IPS-NIHi7 (cell line): ENCODE measurements around the gene IFIT2.
"Not testable (repeated sequence)": the region's sequence is repeated elsewhere in the genome, so short reads cannot be mapped to it uniquely, and the experiment has no call there.

Source experiments
- DNase-seq: peaks from one replicate; pipeline ENCODE4 v3.0.0; 2012; ENCODE audit warnings: mixed read lengths; ENCODE audit errors: extremely low spot score

Gene IFIT2

GRCh38 chr10:89301721-89302445 is at the start of gene IFIT2:
TSS of gene IFIT2 (plus strand) at chr10:89302046. CDS start at chr10:89302124, 78 bp downstream.
- no peak for DNase-seq

GRCh38 chr10:89252225-89252585 is 49.6 kb upstream of the IFIT2 start:
- DNase-seq: no peak

DNA sequence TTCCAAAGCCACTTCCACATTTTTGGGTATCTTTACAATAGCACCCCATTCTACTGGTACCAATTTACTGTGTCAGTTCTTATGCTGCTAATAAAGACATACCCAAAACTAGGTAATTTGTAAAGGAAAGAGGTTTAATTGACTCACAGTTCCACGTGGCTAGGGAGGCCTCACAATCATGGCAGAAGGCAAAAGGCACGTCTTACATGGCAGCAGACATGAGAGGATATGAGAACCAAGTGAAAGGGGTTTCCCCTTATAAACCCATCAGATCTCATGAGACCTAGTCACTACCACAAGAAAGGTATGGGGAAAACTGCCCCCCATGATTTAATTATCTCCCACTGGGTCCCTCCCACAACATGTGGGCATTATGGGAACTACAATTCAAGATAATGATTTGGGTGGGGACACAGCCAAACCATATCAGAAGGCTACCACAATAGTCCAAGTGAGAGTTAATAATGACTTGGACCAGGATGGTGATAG is 46.7 kb upstream of the IFIT2 start:
- not testable (repeated sequence) for DNase-seq

- no peak for DNase-seq
Measured at GRCh38 chr10:89255793-89256192, 46.1 kb upstream of the IFIT2 start.

DNA sequence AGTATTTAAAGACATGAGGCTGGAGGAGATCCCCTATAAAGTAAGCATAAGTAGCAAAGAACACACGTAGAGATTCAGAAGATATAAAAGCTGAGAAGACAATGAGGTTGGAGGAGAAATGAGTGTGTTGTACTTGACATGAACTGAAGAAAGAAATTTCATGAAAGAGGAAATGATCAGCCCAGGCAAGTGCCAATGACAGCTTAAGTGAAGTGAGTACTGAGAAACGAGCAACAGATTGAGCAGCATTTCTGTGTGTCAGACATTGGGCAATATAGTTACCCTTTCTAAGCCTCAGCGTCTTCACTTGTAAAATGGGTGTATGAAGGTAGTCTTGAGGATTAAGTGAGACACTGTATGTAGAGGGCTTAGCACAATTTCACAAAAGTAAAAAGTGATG is 45.5 kb upstream of the IFIT2 start:
- no peak for DNase-seq

GRCh38 chr10:89256962-89257361 is 44.9 kb upstream of the IFIT2 start:
- DNase-seq: no peak

GRCh38 chr10:89257581-89257980 is 44.3 kb upstream of the IFIT2 start:
- DNase-seq: no peak

- no peak for DNase-seq
Measured at GRCh38 chr10:89258881-89259280, 43.0 kb upstream of the IFIT2 start.

DNA sequence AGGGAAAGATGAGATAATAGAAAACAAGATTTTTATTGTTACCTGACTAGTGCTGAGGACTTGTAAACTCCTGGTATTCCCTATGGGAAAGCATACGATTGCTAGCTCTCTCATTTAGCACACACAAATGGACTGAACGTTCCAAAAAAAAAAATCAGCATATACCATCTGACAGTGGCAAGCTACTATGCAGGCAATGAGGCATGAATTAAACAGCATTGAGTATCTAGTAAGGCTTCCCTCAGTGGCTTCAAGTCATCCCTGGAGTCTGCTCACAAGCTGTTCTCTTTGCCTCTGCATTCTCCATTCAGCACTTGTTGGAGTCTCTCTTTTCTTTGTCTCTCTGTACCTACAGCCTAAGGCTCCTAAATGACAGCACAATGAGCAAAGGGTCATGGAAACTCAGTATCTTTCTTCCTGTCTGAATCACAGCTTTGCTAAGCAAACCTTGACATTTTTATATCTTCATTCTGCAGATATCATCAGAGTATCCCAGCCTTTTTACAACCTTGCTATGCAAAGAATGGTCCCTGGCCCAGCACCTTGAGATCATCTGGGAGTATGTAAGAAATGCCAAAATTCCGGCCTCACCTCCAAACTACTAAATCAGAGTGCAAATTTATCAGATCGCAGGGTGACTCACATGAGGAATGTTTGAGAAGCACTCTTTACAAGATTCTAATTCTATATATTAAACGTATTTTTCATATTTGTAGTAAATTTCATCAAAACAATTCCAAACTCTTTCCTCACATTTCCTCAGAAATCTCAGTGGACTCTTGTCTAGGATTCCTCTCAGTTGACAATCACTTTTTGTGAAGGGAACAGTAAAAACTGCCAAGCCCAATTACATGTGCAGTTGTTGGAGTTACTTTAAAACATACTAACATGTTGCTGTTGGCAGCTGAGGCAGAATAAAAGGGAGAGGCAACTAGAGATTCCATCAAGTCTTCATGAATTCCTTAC is 39.5 kb upstream of the IFIT2 start:
- no peak for DNase-seq

- no peak for DNase-seq
Measured at GRCh38 chr10:89263091-89263490, 38.8 kb upstream of the IFIT2 start.

DNA sequence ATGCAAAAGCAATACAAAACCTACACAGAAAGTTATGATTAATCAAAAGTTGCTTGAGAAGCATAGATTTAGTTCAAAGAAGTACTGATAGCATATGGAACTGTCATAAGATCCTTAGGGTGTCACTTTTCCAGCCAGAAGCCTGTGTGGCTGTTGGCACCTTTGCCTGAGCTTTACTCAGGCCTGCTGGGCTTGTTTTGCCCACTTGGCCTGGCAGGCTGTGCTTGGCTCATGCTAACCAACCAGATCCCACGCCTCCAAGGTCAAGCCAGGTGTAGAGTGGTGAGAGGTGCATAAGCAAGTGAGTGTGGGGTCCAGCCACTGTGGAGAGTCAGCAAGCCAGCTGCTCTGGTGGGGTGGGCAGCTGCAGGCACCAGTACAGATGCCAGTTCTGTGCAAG is 38.3 kb upstream of the IFIT2 start:
- DNase-seq: no peak

DNA sequence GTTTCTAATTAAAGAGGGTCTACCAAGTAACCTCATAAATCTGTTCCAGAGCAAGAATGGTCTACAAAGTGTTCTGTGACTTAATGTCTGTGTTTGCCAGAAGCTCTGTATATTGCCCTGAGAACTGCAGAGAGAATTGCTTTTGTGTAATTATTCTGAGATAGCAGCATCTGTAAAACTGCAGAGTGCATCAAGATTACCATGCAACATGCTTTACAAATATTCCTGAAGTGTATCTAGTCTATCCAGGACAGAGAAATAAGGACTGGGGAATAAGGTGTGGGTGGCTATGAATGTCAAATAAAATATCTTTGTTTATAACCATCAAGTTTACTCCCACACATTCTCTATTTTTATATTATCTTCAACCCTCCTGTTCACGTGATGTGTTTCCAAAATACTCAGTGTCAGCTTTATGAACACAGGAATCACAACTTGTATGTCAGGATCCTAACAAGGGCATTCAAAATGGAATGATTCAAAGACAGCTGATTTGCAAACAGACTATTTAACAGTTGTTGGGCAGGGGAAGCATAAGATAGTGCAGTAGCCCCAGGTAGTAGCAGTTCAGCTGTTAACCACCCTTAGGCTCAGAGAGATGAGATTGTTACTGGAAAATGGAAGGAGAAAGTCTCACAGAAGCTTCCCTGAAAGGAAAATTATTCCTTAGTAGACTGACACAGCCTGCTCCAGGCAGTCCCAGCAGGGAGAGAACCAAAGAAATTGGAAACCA is 35.0 kb upstream of the IFIT2 start:
- no peak for DNase-seq

- no peak for DNase-seq
Measured at GRCh38 chr10:89269433-89270152, 32.3 kb upstream of the IFIT2 start.

- DNase-seq: no peak
Measured at GRCh38 chr10:89270153-89270483, 31.7 kb upstream of the IFIT2 start.

DNA sequence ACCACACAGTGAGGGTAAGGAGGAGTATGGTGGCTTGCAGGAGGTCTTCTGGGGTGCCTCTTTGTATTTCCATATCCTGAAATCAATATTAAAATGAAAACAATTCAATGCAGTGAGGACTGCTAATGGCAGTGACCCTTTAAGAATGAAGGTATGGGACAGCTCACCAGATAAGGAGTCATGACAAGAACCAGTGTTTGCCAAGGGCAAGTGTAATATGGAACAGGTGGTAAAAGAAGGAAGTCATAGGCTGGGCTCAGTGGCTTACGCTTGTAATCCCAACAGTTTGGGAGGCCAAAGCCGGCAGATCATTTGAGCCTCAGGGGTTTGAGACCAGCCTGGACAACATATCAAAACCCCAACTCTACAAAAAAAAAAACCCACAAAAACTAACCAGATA is 30.3 kb upstream of the IFIT2 start:
- no peak for DNase-seq

DNA sequence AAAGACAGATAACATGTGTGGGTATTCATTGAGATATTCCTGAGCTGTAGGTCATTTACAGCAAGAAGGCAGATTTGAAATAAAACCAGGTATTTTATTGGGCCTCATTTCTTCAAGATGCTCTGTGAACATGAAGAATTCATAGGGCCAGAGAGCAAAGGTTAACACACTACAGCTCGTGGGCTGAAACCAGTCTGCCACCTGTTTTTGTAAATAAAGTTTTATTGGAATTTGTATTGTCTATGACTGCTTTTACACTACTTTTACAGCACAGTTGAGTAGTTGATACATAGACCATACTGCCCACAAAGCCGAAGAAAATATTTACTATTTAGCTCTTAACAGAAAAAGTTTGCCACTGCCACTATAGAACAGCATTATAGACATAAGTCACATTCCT is 28.2 kb upstream of the IFIT2 start:
- no peak for DNase-seq

DNA sequence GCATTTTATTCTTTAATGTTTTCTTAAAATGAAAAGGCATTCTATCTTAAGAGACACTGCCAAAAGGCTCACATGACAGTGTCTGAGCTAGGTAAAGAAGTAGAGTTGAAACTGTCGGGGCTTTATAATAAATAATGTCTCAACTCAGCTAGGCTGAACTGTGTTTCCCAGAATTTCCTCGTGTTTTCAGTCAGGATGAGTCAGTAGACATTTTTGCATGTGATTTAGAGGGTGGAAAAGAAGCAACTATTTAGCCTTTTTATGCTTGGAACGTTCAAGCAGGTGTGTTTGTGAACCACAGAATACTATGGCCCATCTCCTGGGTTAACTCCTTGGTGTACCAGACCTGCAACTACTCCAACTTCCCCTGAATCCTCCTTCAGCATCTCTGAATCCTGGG is 26.9 kb upstream of the IFIT2 start:
- no peak for DNase-seq

DNA sequence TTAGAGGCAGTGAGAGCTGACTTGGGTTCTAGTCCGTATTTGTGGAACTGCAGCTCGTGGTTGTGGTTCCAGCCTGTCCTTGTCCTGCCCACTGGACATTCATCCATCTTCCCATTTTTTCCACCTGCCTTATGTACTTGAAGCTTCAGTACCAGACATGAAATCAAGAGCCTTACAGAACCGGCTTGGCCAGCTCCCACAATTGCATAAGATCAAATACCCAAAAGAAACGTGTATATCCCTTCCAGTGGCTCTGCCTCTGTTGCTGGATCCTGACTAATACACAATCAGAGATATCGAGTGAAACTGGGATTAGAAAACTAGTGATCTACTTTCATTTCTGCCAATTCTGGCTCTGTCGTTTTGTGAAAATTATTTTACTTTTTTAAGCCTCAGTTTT is 26.5 kb upstream of the IFIT2 start:
- no peak for DNase-seq

DNA sequence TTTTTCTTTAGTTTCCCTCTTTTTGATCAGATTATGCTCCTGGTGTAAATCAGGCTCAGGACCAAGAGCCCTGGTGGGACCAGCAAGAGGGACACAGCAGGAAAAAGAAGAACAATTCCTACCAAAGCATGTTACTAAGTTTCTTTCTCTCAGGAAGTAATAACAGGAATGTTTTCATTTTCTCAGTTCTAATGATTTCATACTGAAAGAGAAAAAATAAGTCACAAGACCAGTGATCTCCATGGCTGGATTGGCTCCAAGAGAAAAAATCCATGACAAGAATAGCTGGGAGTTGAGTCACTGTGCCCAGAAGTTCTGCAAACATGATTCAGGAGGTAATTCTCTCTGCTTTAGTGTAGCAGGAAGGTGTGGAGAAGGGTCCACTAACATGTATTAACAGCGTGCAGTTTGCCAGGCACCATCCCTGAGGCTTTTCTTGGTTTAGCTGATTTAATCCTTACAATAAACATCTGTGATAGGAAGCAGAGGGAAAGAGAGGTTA is 23.8 kb upstream of the IFIT2 start:
- DNase-seq: peak; percentile 26

GRCh38 chr10:89278900-89279392 is 22.9 kb upstream of the IFIT2 start:
- no peak for DNase-seq

GRCh38 chr10:89279421-89279869 is 22.4 kb upstream of the IFIT2 start:
- no peak for DNase-seq
